Measurements from ENCODE around the gene PTPRT. TPM values are rescaled to one million over a fixed set of nuclear protein-coding genes. Genes with fewer than 3 reads are reported as not detected.

The PTPRT gene
- total RNA-seq, 1 experiment from 2014 or later: 0.13 TPM

- no CpG with 5 or more reads among the region's 4 CpGs for WGBS (ENCODE audit: extremely low coverage, insufficient read length, low lambda C conversion rate)
- H3K4me1 ChIP-seq (ENCODE audit: insufficient read depth, low read length): no peaks in the 10 kb centered on the region
- no peaks in the 10 kb centered on the region for H3K9me3 Mint-ChIP-seq
- H3K27me3 ChIP-seq (ENCODE audit: insufficient read depth, low read length): 0 out of 2 replicates have a peak, but pooled peaks cover 2% of the 10 kb centered on the region
- H3K4ac ChIP-seq (ENCODE audit: low read depth, low read length): no peak overlapping the region
- no peak overlapping the region for H2BK12ac ChIP-seq (ENCODE audit: insufficient read length, low read depth, low read length)
- H3K4me1 Mint-ChIP-seq: peaks cover 9 to 13% of the 10 kb centered on the region in 2 experiments
- no peak overlapping the region for H2BK15ac ChIP-seq (ENCODE audit: low read depth, low read length)
- no peak overlapping the region for H3K4me3 Mint-ChIP-seq
- no peaks in the 10 kb centered on the region for H4K20me1 ChIP-seq (ENCODE audit: control insufficient read depth, insufficient read depth, insufficient read length)
- H3K27me3 Mint-ChIP-seq (ENCODE audit: low read depth): peaks cover 23% of the 10 kb centered on the region
- no peak overlapping the region for H3T11ph ChIP-seq (ENCODE audit: low read length)
- H4K91ac ChIP-seq (ENCODE audit: insufficient read length, low read depth, low read length): no peak overlapping the region
- no peaks in the 10 kb centered on the region for H3K79me2 ChIP-seq (ENCODE audit: insufficient read depth, low read length)
- H3K4me2 ChIP-seq (ENCODE audit: insufficient read depth, insufficient read length, low read length): no peak overlapping the region
- H3K36me3 Mint-ChIP-seq (ENCODE audit: insufficient read depth in 1 of 3, low read depth in 3 of 3): no peaks in the 10 kb centered on the region
- no peak overlapping the region for H3K14ac ChIP-seq (ENCODE audit: insufficient read depth, low read length)
- no peak overlapping the region for H3K18ac ChIP-seq (ENCODE audit: insufficient read length, low read depth, low read length)
- H2BK5ac ChIP-seq (ENCODE audit: insufficient read length, low read length): no peak overlapping the region
- H3K9ac ChIP-seq (ENCODE audit: extremely low read depth, insufficient read length, low read length): no peak overlapping the region
- H3K27ac ChIP-seq (ENCODE audit: insufficient read length, low read depth, low read length): no peak overlapping the region
- H3K56ac ChIP-seq (ENCODE audit: insufficient read length, low read depth, low read length): no peak overlapping the region
- no peak overlapping the region for H3K23ac ChIP-seq (ENCODE audit: insufficient read length, low read depth, low read length)
- no peak overlapping the region for H4K8ac ChIP-seq (replicated peaks; ENCODE audit: insufficient read length, low read depth, low read length)
- H2AK5ac ChIP-seq (ENCODE audit: insufficient read length, low read length): no peak overlapping the region
- TF ChIP-seq CTCF (conservative IDR thresholded peaks at IDR 0.05): peak; percentile 57; the same call in 2 of the 3 replicates
- H3K79me1 ChIP-seq (ENCODE audit: insufficient read depth, low read depth, low read length, poor library complexity, severe bottlenecking): no peaks in the 10 kb centered on the region
- no peak overlapping the region for H2BK120ac ChIP-seq (ENCODE audit: low read depth, low read length, poor library complexity, severe bottlenecking)
- no peaks in the 10 kb centered on the region for H3K23me2 ChIP-seq (ENCODE audit: insufficient read length, low read depth, low read length, poor library complexity, severe bottlenecking)
- no peak overlapping the region for H2BK20ac ChIP-seq (ENCODE audit: low read depth, low read length, poor library complexity, severe bottlenecking)
- DNase-seq: peak; percentile 43
- H3K27ac Mint-ChIP-seq: no peak overlapping the region; a peak in 1 of 7 replicates
- no peaks in the 10 kb centered on the region for H3K9me3 ChIP-seq (ENCODE audit: control insufficient read depth, low read depth, low read length)
- H2AFZ ChIP-seq (ENCODE audit: low read length): no peak overlapping the region
- H4K5ac ChIP-seq (ENCODE audit: insufficient read length, low read depth, low read length): no peak overlapping the region
Measured at GRCh38 chr20:42191140-42191860, 998.4 kb downstream of the PTPRT start.
